Loucy (cell line): ENCODE measurements around the gene PPP1R18.

Experiments used
- H2AFZ ChIP-seq: fragments of 200-600 bp; sonication (generic); 2 replicates; pipeline ENCODE4 v1.6.0; 2016; ENCODE audit warnings: antibody characterized with exemption, mild to moderate bottlenecking, low read length, moderate library complexity
- H3F3A ChIP-seq: fragments of 200-600 bp; 2 replicates; pipeline ENCODE4 v1.6.0; 2016; ENCODE audit warnings: antibody characterized with exemption, low read depth, mild to moderate bottlenecking
- H3K27me3 ChIP-seq: fragments of 200-600 bp; sonication (generic); 2 replicates; pipeline ENCODE4 v1.6.1; 2014; ENCODE audit warnings: low read length, mild to moderate bottlenecking; ENCODE audit not compliant: insufficient read depth, poor library complexity, severe bottlenecking
- H3K36me3 ChIP-seq: fragments of 200-600 bp; sonication (generic); 2 replicates; pipeline ENCODE4 v1.6.1; 2016; ENCODE audit warnings: low read length; ENCODE audit not compliant: insufficient read depth
- H3K4me1 ChIP-seq: fragments of 200-600 bp; sonication (generic); 2 replicates; pipeline ENCODE4 v1.5.1; 2014; ENCODE audit warnings: low read length, mild to moderate bottlenecking; ENCODE audit not compliant: insufficient read depth, poor library complexity, severe bottlenecking
- H3K4me2 ChIP-seq: fragments of 200-600 bp; sonication (generic); 2 replicates; pipeline ENCODE4 v1.6.0; 2014; ENCODE audit warnings: antibody characterized with exemption, low read length, low read depth, mild to moderate bottlenecking; ENCODE audit not compliant: poor library complexity, severe bottlenecking
- H3K4me3 ChIP-seq: fragments of 200-600 bp; sonication (generic); 2 replicates; pipeline ENCODE4 v1.5.1; 2014; ENCODE audit warnings: low read length, mild to moderate bottlenecking, mixed read lengths; ENCODE audit not compliant: poor library complexity, severe bottlenecking
- H3K79me2 ChIP-seq: fragments of 200-600 bp; sonication (generic); 2 replicates; pipeline ENCODE4 v1.6.1; 2014; ENCODE audit warnings: low read length; ENCODE audit not compliant: insufficient read depth
- H3K9ac ChIP-seq: fragments of 200-600 bp; sonication (generic); 2 replicates; pipeline ENCODE4 v1.6.0; 2014; ENCODE audit warnings: mild to moderate bottlenecking, low read depth, low read length, moderate library complexity; ENCODE audit not compliant: poor library complexity, severe bottlenecking
- H3K9me2 ChIP-seq: fragments of 200-600 bp; sonication (generic); replicated peaks from 2 replicates; pipeline ENCODE4 v1.6.1; 2016; ENCODE audit warnings: low read depth, low read length, mixed read lengths
- H3K9me3 ChIP-seq: fragments of 200-600 bp; sonication (generic); 2 replicates; pipeline ENCODE4 v1.6.1; 2014; ENCODE audit warnings: mild to moderate bottlenecking, antibody characterized with exemption, low read length, low read depth; ENCODE audit not compliant: insufficient read depth
- H4K20me1 ChIP-seq: fragments of 200-600 bp; sonication (generic); 2 replicates; pipeline ENCODE4 v1.6.0; 2014; ENCODE audit warnings: antibody characterized with exemption, low read length, mild to moderate bottlenecking; ENCODE audit not compliant: insufficient read depth, poor library complexity, severe bottlenecking
- CTCF ChIP-seq: fragments of 200-600 bp; sonication (generic); conservative IDR thresholded peaks from 2 replicates; pipeline ENCODE4 v1.5.1; 2014; ENCODE audit warnings: mild to moderate bottlenecking, antibody characterized with exemption, low read length
- EZH2phosphoT487 ChIP-seq: fragments of 200-600 bp; IDR thresholded peaks from 2 replicates; pipeline ENCODE4 v1.6.1; 2018; ENCODE audit warnings: antibody characterized with exemption, mild to moderate bottlenecking, moderate library complexity, borderline replicate concordance

PPP1R18 gene

GRCh38 chr6:30686009-30686907, at the start of gene PPP1R18:
Gene PPP1R18, minus strand, starts transcription at chr6:30686645. Its CDS starts 627 bp downstream, at chr6:30686018.
- Histone ChIP-seq H3F3A (peaks cover 5% of the 10 kb centered on the region), H3K4me2 (peak within 1 kb of the TSS; percentile 97), H4K20me1 (peaks cover 28% of the 10 kb centered on the region), H3K9me3 (no peaks in the 10 kb centered on the region), H2AFZ (0 out of 2 replicates have a peak within 1 kb of the TSS, but pooled peaks have one; percentile 26), H3K36me3 (no peaks in the 10 kb centered on the region), H3K4me1 (peaks cover 62% of the 10 kb centered on the region), H3K27me3 (no peaks in the 10 kb centered on the region), H3K4me3 (peak within 1 kb of the TSS; percentile 97), H3K9me2 (no peaks in the 10 kb centered on the region), H3K79me2 (peaks cover 90% of the 10 kb centered on the region), H3K9ac (peak within 1 kb of the TSS; percentile 96)
- TF ChIP-seq CTCF (no peak), EZH2phosphoT487 (no peak)

- no peak overlapping the region for H3K4me2 ChIP-seq
- no peaks in the 10 kb centered on the region for H3K27me3 ChIP-seq
- H3K36me3 ChIP-seq = no peaks in the 10 kb centered on the region; the same call in 1 of the 2 replicates
- no peak overlapping the region for H2AFZ ChIP-seq
- peaks cover 8% of the 10 kb centered on the region for H4K20me1 ChIP-seq
- H3K9ac ChIP-seq = no peak overlapping the region
- TF ChIP-seq CTCF = no peak
- no peak for TF ChIP-seq EZH2phosphoT487
- no peaks in the 10 kb centered on the region for H3K9me3 ChIP-seq
- H3K4me3 ChIP-seq = no peak overlapping the region
- H3F3A ChIP-seq = peaks cover 8% of the 10 kb centered on the region; the same call in 1 of the 2 replicates
- no peaks in the 10 kb centered on the region for H3K9me2 ChIP-seq
- peaks cover 35% of the 10 kb centered on the region for H3K79me2 ChIP-seq
- peaks cover 38% of the 10 kb centered on the region for H3K4me1 ChIP-seq
Observed at GRCh38 chr6:30735668-30736314, 49.3 kb upstream of the PPP1R18 start.

GRCh38 chr6:30732237-30732943, 45.9 kb upstream of the PPP1R18 start:
- Histone ChIP-seq H3K27me3 (no peaks in the 10 kb centered on the region), H3K9me3 (no peaks in the 10 kb centered on the region), H3K4me3 (no peak overlapping the region), H3K79me2 (peaks cover 24% of the 10 kb centered on the region; the same call in 1 of the 2 replicates), H4K20me1 (peaks cover 23% of the 10 kb centered on the region), H3K36me3 (peaks cover 19% of the 10 kb centered on the region; the same call in 1 of the 2 replicates), H3K9me2 (no peaks in the 10 kb centered on the region), H2AFZ (no peak overlapping the region), H3F3A (no peaks in the 10 kb centered on the region; the same call in 1 of the 2 replicates), H3K4me1 (peaks cover 16% of the 10 kb centered on the region), H3K9ac (no peak overlapping the region), H3K4me2 (no peak overlapping the region)
- TF ChIP-seq EZH2phosphoT487 (no peak), CTCF (no peak)
